Keratinocyte (primary cell): ENCODE results near the gene ABCA4. TPM values are rescaled to one million over a fixed set of nuclear protein-coding genes. Genes with fewer than 3 reads are reported as not detected.

Experiments used
- DNase-seq: peaks from one replicate; pipeline ENCODE4 v3.0.0-alpha.2; 2011; ENCODE audit warnings: low read depth, missing footprints, low spot score
- FAIRE-seq: peaks from 2 replicates; lab custom pipeline; 2011; peaks lifted over from hg19 to GRCh38; lab: Jason Lieb, UNC
- H2AFZ ChIP-seq: 2 replicates; pipeline ENCODE4 v1.6.0; 2012; ENCODE audit warnings: low read length, control low read depth, inconsistent platforms; ENCODE audit not compliant: control insufficient read depth
- H3K27ac ChIP-seq: 2 replicates; pipeline ENCODE4 v1.5.1; 2011; ENCODE audit warnings: low read length; ENCODE audit not compliant: control insufficient read depth, insufficient read depth
- H3K27me3 ChIP-seq: 3 replicates; pipeline ENCODE4 v1.6.0; 2011; ENCODE audit warnings: low read length; ENCODE audit not compliant: control insufficient read depth, insufficient read depth; ENCODE audit errors: extremely low read depth
- H3K36me3 ChIP-seq, 2 experiments: 2 replicates in 1 of 2; 3 replicates in 1 of 2; pipeline ENCODE4 v1.5.1; 2011; ENCODE audit warnings: low read length in 2 of 2, mild to moderate bottlenecking in 1 of 2; ENCODE audit not compliant: control insufficient read depth in 2 of 2, insufficient read depth in 2 of 2; ENCODE audit errors: extremely low read depth in 1 of 2
- H3K4me1 ChIP-seq: 3 replicates; pipeline ENCODE4 v1.5.1; 2011; ENCODE audit warnings: low read length; ENCODE audit not compliant: control insufficient read depth, insufficient read depth; ENCODE audit errors: extremely low read depth
- H3K4me2 ChIP-seq: 3 replicates; pipeline ENCODE4 v1.6.0; 2011; ENCODE audit warnings: low read depth, low read length; ENCODE audit not compliant: control insufficient read depth, insufficient read depth; ENCODE audit errors: extremely low read depth
- H3K4me3 ChIP-seq, 3 experiments: fragments of 200-600 bp in 1 of 3; sonication (generic) in 1 of 3; 2 replicates in 2 of 3; 3 replicates in 1 of 3; pipeline ENCODE4 v1.5.1; 2011 to 2016; ENCODE audit warnings: low read length in 3 of 3, mild to moderate bottlenecking in 3 of 3, control low read depth in 2 of 3, inconsistent platforms in 1 of 3, low read depth in 1 of 3, mixed read lengths in 1 of 3, mixed run types in 1 of 3, moderate library complexity in 1 of 3; ENCODE audit not compliant: control insufficient read depth in 2 of 3, insufficient read depth in 2 of 3; ENCODE audit errors: extremely low read depth in 1 of 3
- H3K79me2 ChIP-seq: 2 replicates; pipeline ENCODE4 v1.6.0; 2012; ENCODE audit warnings: low read length; ENCODE audit not compliant: control insufficient read depth, insufficient read depth
- H3K9ac ChIP-seq: 3 replicates; pipeline ENCODE4 v1.6.0; 2011; ENCODE audit warnings: low read length; ENCODE audit not compliant: control insufficient read depth, insufficient read depth; ENCODE audit errors: extremely low read depth
- H3K9me1 ChIP-seq: 3 replicates; pipeline ENCODE4 v1.6.0; 2011; ENCODE audit warnings: low read length; ENCODE audit not compliant: control insufficient read depth, insufficient read depth; ENCODE audit errors: extremely low read depth
- H3K9me3 ChIP-seq: 2 replicates; pipeline ENCODE4 v1.5.1; 2012; ENCODE audit warnings: low read depth, low read length; ENCODE audit not compliant: control insufficient read depth
- H4K20me1 ChIP-seq: 3 replicates; pipeline ENCODE4 v1.6.0; 2011; ENCODE audit warnings: low read length; ENCODE audit not compliant: control insufficient read depth, insufficient read depth; ENCODE audit errors: extremely low read depth
- CTCF ChIP-seq, 3 experiments: IDR thresholded peaks in 1 of 3; conservative IDR thresholded peaks in 1 of 3; optimal IDR thresholded peaks in 1 of 3; 2 replicates in 2 of 3; 3 replicates in 1 of 3; pipeline versions ENCODE3 to v1.5.1; 2011; ENCODE audit warnings: low read length in 3 of 3, mild to moderate bottlenecking in 3 of 3, moderate library complexity in 2 of 3, control low read depth in 1 of 3, inconsistent platforms in 1 of 3; ENCODE audit not compliant: insufficient read depth in 2 of 3; ENCODE audit errors: extremely low read depth in 1 of 3
- EZH2 ChIP-seq: IDR thresholded peaks from one replicate; pipeline ENCODE4 v1.6.1; 2012; ENCODE audit warnings: inconsistent platforms, mild to moderate bottlenecking, low read length, moderate library complexity
- dilution Hi-C: fragments of 300-500 bp; cut with MboI; formaldehyde crosslinking; loops from one replicate; pipeline ENCODE4 v1.7.0; 2020; ENCODE audit warnings: low sequenced_read_pairs; ENCODE audit not compliant: extremely low pct_ligation_motif_present
- polyA plus RNA-seq, 5 experiments: library from polyadenylated mRNA; depleted of rRNA in 3 of 5; stranded (reverse) in 3 of 5; stranded (forward) in 1 of 5; unstranded in 1 of 5; fragments of >200 nt; gene quantifications; 1 replicate in 1 of 5; 2 replicates in 3 of 5; 3 replicates in 1 of 5; pipeline versions ENCODE4 v1.2.1 to v1.2.3, GENCODE V29; 2011 to 2012; ENCODE audit warnings: missing spikeins in 2 of 5, low read depth in 1 of 5, low replicate concordance in 1 of 5

Gene ABCA4
- polyA plus RNA-seq, 1 donor (not counting 4 experiments of a cell fraction or from before 2014, with no cell fraction given), result 0.04 TPM

- Histone ChIP-seq H3K79me2 (no peaks in the 10 kb centered on the region), H3K9me1 (no peaks in the 10 kb centered on the region), H3K4me2 (no peak overlapping the region), H3K9ac (no peak overlapping the region), H3K4me3 (no peak overlapping the region), H3K27me3 (no peaks in the 10 kb centered on the region), H3K4me1 (no peaks in the 10 kb centered on the region), H3K36me3 (no peaks in the 10 kb centered on the region), H4K20me1 (no peaks in the 10 kb centered on the region), H2AFZ (no peak overlapping the region), H3K27ac (no peak overlapping the region), H3K9me3 (no peaks in the 10 kb centered on the region)
- dilution Hi-C loops, result no loop called here
- DNase-seq (no peak), FAIRE-seq (no peak)
- TF ChIP-seq CTCF (optimal IDR thresholded peaks at IDR 0.05 in 1 of 3, IDR thresholded peaks at IDR 0.05 in 1 of 3, conservative IDR thresholded peaks at IDR 0.05 in 1 of 3; ENCODE audit: extremely low read depth in 1 of 3, insufficient read depth in 2 of 3, low read length in 3 of 3), result no peak
- TF ChIP-seq EZH2, result no peak
Measured at GRCh38 chr1:94002046-94002787, 118.7 kb downstream of the ABCA4 start.

GRCh38 chr1:94001397-94002045, 119.4 kb downstream of the ABCA4 start:
- Histone ChIP-seq H3K9me3 (no peaks in the 10 kb centered on the region), H3K9ac (no peak overlapping the region), H3K79me2 (no peaks in the 10 kb centered on the region), H3K27ac (no peak overlapping the region), H3K4me1 (no peaks in the 10 kb centered on the region), H4K20me1 (no peaks in the 10 kb centered on the region), H3K4me2 (no peak overlapping the region), H2AFZ (no peak overlapping the region), H3K9me1 (no peaks in the 10 kb centered on the region), H3K36me3 (no peaks in the 10 kb centered on the region), H3K27me3 (no peaks in the 10 kb centered on the region), H3K4me3 (no peak overlapping the region)
- FAIRE-seq (no peak), DNase-seq (no peak)
- no peak for TF ChIP-seq EZH2
- TF ChIP-seq CTCF (optimal IDR thresholded peaks at IDR 0.05 in 1 of 3, IDR thresholded peaks at IDR 0.05 in 1 of 3, conservative IDR thresholded peaks at IDR 0.05 in 1 of 3; ENCODE audit: extremely low read depth in 1 of 3, insufficient read depth in 2 of 3, low read length in 3 of 3), result no peak
- dilution Hi-C loops, result no loop called here
